Loucy (cell line): ENCODE data around the gene RLF.

Source experiments
- H2AFZ ChIP-seq: fragments of 200-600 bp; sonication (generic); 2 replicates; pipeline ENCODE4 v1.6.0; 2016; ENCODE audit warnings: antibody characterized with exemption, mild to moderate bottlenecking, low read length, moderate library complexity
- H3F3A ChIP-seq: fragments of 200-600 bp; 2 replicates; pipeline ENCODE4 v1.6.0; 2016; ENCODE audit warnings: antibody characterized with exemption, low read depth, mild to moderate bottlenecking
- H3K27me3 ChIP-seq: fragments of 200-600 bp; sonication (generic); 2 replicates; pipeline ENCODE4 v1.6.1; 2014; ENCODE audit warnings: low read length, mild to moderate bottlenecking; ENCODE audit not compliant: insufficient read depth, poor library complexity, severe bottlenecking
- H3K36me3 ChIP-seq: fragments of 200-600 bp; sonication (generic); 2 replicates; pipeline ENCODE4 v1.6.1; 2016; ENCODE audit warnings: low read length; ENCODE audit not compliant: insufficient read depth
- H3K4me1 ChIP-seq: fragments of 200-600 bp; sonication (generic); 2 replicates; pipeline ENCODE4 v1.5.1; 2014; ENCODE audit warnings: low read length, mild to moderate bottlenecking; ENCODE audit not compliant: insufficient read depth, poor library complexity, severe bottlenecking
- H3K4me2 ChIP-seq: fragments of 200-600 bp; sonication (generic); 2 replicates; pipeline ENCODE4 v1.6.0; 2014; ENCODE audit warnings: antibody characterized with exemption, low read length, low read depth, mild to moderate bottlenecking; ENCODE audit not compliant: poor library complexity, severe bottlenecking
- H3K4me3 ChIP-seq: fragments of 200-600 bp; sonication (generic); 2 replicates; pipeline ENCODE4 v1.5.1; 2014; ENCODE audit warnings: low read length, mild to moderate bottlenecking, mixed read lengths; ENCODE audit not compliant: poor library complexity, severe bottlenecking
- H3K79me2 ChIP-seq: fragments of 200-600 bp; sonication (generic); 2 replicates; pipeline ENCODE4 v1.6.1; 2014; ENCODE audit warnings: low read length; ENCODE audit not compliant: insufficient read depth
- H3K9ac ChIP-seq: fragments of 200-600 bp; sonication (generic); 2 replicates; pipeline ENCODE4 v1.6.0; 2014; ENCODE audit warnings: mild to moderate bottlenecking, low read depth, low read length, moderate library complexity; ENCODE audit not compliant: poor library complexity, severe bottlenecking
- H3K9me2 ChIP-seq: fragments of 200-600 bp; sonication (generic); replicated peaks from 2 replicates; pipeline ENCODE4 v1.6.1; 2016; ENCODE audit warnings: low read depth, low read length, mixed read lengths
- H3K9me3 ChIP-seq: fragments of 200-600 bp; sonication (generic); 2 replicates; pipeline ENCODE4 v1.6.1; 2014; ENCODE audit warnings: mild to moderate bottlenecking, antibody characterized with exemption, low read length, low read depth; ENCODE audit not compliant: insufficient read depth
- H4K20me1 ChIP-seq: fragments of 200-600 bp; sonication (generic); 2 replicates; pipeline ENCODE4 v1.6.0; 2014; ENCODE audit warnings: antibody characterized with exemption, low read length, mild to moderate bottlenecking; ENCODE audit not compliant: insufficient read depth, poor library complexity, severe bottlenecking
- CTCF ChIP-seq: fragments of 200-600 bp; sonication (generic); conservative IDR thresholded peaks from 2 replicates; pipeline ENCODE4 v1.5.1; 2014; ENCODE audit warnings: mild to moderate bottlenecking, antibody characterized with exemption, low read length
- EZH2phosphoT487 ChIP-seq: fragments of 200-600 bp; IDR thresholded peaks from 2 replicates; pipeline ENCODE4 v1.6.1; 2018; ENCODE audit warnings: antibody characterized with exemption, mild to moderate bottlenecking, moderate library complexity, borderline replicate concordance

RLF gene

GRCh38 chr1:40268211-40268610 is 107.0 kb downstream of the RLF start:
- Histone ChIP-seq H3K4me2 (no peak overlapping the region), H3K27me3 (no peaks in the 10 kb centered on the region), H3K9me2 (no peaks in the 10 kb centered on the region), H3K4me3 (no peak overlapping the region), H3K9ac (no peak overlapping the region), H3K4me1 (peaks cover 6% of the 10 kb centered on the region), H3K79me2 (peaks cover 29% of the 10 kb centered on the region), H3K9me3 (no peaks in the 10 kb centered on the region), H3F3A (no peaks in the 10 kb centered on the region), H2AFZ (no peak overlapping the region), H3K36me3 (peaks cover 49% of the 10 kb centered on the region), H4K20me1 (peaks cover 3% of the 10 kb centered on the region)
- TF ChIP-seq EZH2phosphoT487: no peak
- TF ChIP-seq CTCF: no peak

- H4K20me1 ChIP-seq: peaks cover 3% of the 10 kb centered on the region
- H3K9me2 ChIP-seq: no peaks in the 10 kb centered on the region
- peaks cover 51% of the 10 kb centered on the region for H3K36me3 ChIP-seq
- no peaks in the 10 kb centered on the region for H3K4me1 ChIP-seq
- H3F3A ChIP-seq: no peaks in the 10 kb centered on the region
- H3K4me2 ChIP-seq: no peak overlapping the region
- no peak overlapping the region for H3K9ac ChIP-seq
- no peak overlapping the region for H2AFZ ChIP-seq
- TF ChIP-seq CTCF (no peak), EZH2phosphoT487 (no peak)
- no peaks in the 10 kb centered on the region for H3K27me3 ChIP-seq
- no peaks in the 10 kb centered on the region for H3K9me3 ChIP-seq
- peaks cover 11% of the 10 kb centered on the region; the same call in 1 of the 2 replicates for H3K79me2 ChIP-seq
- H3K4me3 ChIP-seq: no peak overlapping the region
These were observed 109.1 kb downstream of the RLF start for GRCh38 chr1:40270152-40270834.

GRCh38 chr1:40272653-40273213 is 111.5 kb downstream of the RLF start:
- Histone ChIP-seq H3K27me3 (no peaks in the 10 kb centered on the region), H3K4me2 (no peak overlapping the region), H4K20me1 (peaks cover 3% of the 10 kb centered on the region), H3F3A (no peaks in the 10 kb centered on the region), H3K79me2 (no peaks in the 10 kb centered on the region), H3K9ac (no peak overlapping the region), H3K9me2 (no peaks in the 10 kb centered on the region), H2AFZ (no peak overlapping the region), H3K9me3 (no peaks in the 10 kb centered on the region), H3K4me3 (no peak overlapping the region), H3K4me1 (no peaks in the 10 kb centered on the region), H3K36me3 (peaks cover 58% of the 10 kb centered on the region)
- TF ChIP-seq EZH2phosphoT487: no peak
- TF ChIP-seq CTCF: no peak
